K562 (cell line): ENCODE results near the gene HMGA1. TPM values are rescaled to one million over a fixed set of nuclear protein-coding genes. Genes with fewer than 3 reads are reported as not detected.

Experiments used
- BRCA1 ChIP-seq, 2 experiments: fragments of 450-650 bp in 1 of 2; sonication (generic) in 1 of 2; formaldehyde crosslinking in 1 of 2; IDR thresholded peaks; 2 replicates each; pipeline versions ENCODE4 v1.5.0 to v1.6.1; 2017 to 2020; ENCODE audit warnings: mild to moderate bottlenecking in 1 of 2, missing genetic modification reagents in 1 of 2
- C11orf30 ChIP-seq: fragments of 450-650 bp; IDR thresholded peaks from 2 replicates; pipeline ENCODE4 v1.6.1; 2016; ENCODE audit warnings: low read depth, mild to moderate bottlenecking
- EP300 ChIP-seq: IDR thresholded peaks from 2 replicates; pipeline ENCODE4 v1.6.1; 2012; ENCODE audit warnings: low read length, improper control_type of control experiment
- ESRRB ChIP-seq: fragments of 250-450 bp; sonication (Bioruptor Pico); IDR thresholded peaks from 2 replicates; pipeline ENCODE4 v1.5.0; 2020; ENCODE audit warnings: mild to moderate bottlenecking, moderate library complexity, borderline replicate concordance
- FOXA1 ChIP-seq: fragments of 450-650 bp; IDR thresholded peaks from 2 replicates; pipeline ENCODE4 v1.6.1; 2016; ENCODE audit warnings: mild to moderate bottlenecking, borderline replicate concordance
- FOXM1 ChIP-seq, 2 experiments: fragments of 450-650 bp in 1 of 2; sonication (generic) in 1 of 2; formaldehyde crosslinking in 1 of 2; IDR thresholded peaks; 2 replicates each; pipeline versions ENCODE4 v1.6.1 to v1.9.0; 2017 to 2022; ENCODE audit warnings: low read depth in 2 of 2, mild to moderate bottlenecking in 2 of 2, missing genetic modification reagents in 1 of 2, moderate library complexity in 1 of 2
- HCFC1 ChIP-seq: IDR thresholded peaks from 2 replicates; pipeline ENCODE4 v1.6.1; 2012; ENCODE audit warnings: low read depth, low read length, improper control_type of control experiment
- KDM1A ChIP-seq, 2 experiments: fragments of 450-650 bp; IDR thresholded peaks; 2 replicates each; pipeline ENCODE4 v1.6.1; 2016; ENCODE audit warnings: mild to moderate bottlenecking in 2 of 2
- PCBP2 ChIP-seq: fragments of 200-400 bp; formaldehyde crosslinking; IDR thresholded peaks from 2 replicates; pipeline ENCODE4 v1.6.1; 2018; ENCODE audit warnings: low read length, low read depth, mild to moderate bottlenecking, moderate library complexity; ENCODE audit not compliant: poor library complexity, severe bottlenecking
- RBM25 ChIP-seq: fragments of 200-400 bp; formaldehyde crosslinking; IDR thresholded peaks from 2 replicates; pipeline ENCODE4 v1.6.1; 2018; ENCODE audit warnings: low read length, low read depth, moderate library complexity; ENCODE audit not compliant: severe bottlenecking
- RBM39 ChIP-seq: fragments of 200-400 bp; formaldehyde crosslinking; optimal IDR thresholded peaks from 2 replicates; pipeline ENCODE3; 2018; ENCODE audit warnings: low read depth, low read length
- SMC3 ChIP-seq: conservative IDR thresholded peaks from 2 replicates; pipeline ENCODE4 v1.6.1; 2011; ENCODE audit warnings: low read depth, low read length, improper control_type of control experiment; ENCODE audit not compliant: insufficient read depth
- SP1 ChIP-seq: sonication (generic); formaldehyde crosslinking; IDR thresholded peaks from 2 replicates; pipeline ENCODE4 v1.8.1; 2022; ENCODE audit warnings: mild to moderate bottlenecking, missing genetic modification reagents
- TAF9B ChIP-seq: fragments of 450-650 bp; IDR thresholded peaks from 2 replicates; pipeline ENCODE4 v1.6.1; 2018; ENCODE audit warnings: mild to moderate bottlenecking; ENCODE audit not compliant: partially characterized antibody
- TARDBP ChIP-seq: fragments of 450-650 bp; IDR thresholded peaks from 2 replicates; pipeline ENCODE4 v1.6.1; 2016
- TCFL5 ChIP-seq: fragments of 250-450 bp; sonication (Bioruptor Pico); conservative IDR thresholded peaks from 2 replicates; pipeline ENCODE4 v1.6.1; 2021; ENCODE audit warnings: mild to moderate bottlenecking, moderate library complexity, matching md5 sums
- WHSC1 ChIP-seq: IDR thresholded peaks from one replicate; pipeline ENCODE4 v1.6.1; 2012; ENCODE audit warnings: low read length, control low read depth, inconsistent platforms
- ZEB2 ChIP-seq: fragments of 450-650 bp; IDR thresholded peaks from 2 replicates; pipeline ENCODE4 v1.6.1; 2016
- ZKSCAN1 ChIP-seq: fragments of 150-350 bp; IDR thresholded peaks from 2 replicates; pipeline ENCODE4 v1.6.1; 2016; ENCODE audit warnings: low read depth, low read length
- ZMIZ1 ChIP-seq, 2 experiments: fragments of 150-350 bp in 1 of 2; IDR thresholded peaks; 2 replicates each; pipeline ENCODE4 v1.6.1; 2012 to 2016; ENCODE audit warnings: low read depth in 2 of 2, low read length in 2 of 2, mild to moderate bottlenecking in 1 of 2, moderate library complexity in 1 of 2
- ZNF384 ChIP-seq: IDR thresholded peaks from 2 replicates; pipeline ENCODE4 v1.6.1; 2012; ENCODE audit warnings: low read depth, low read length, improper control_type of control experiment
- ZNF695 ChIP-seq: fragments of 450-650 bp; formaldehyde crosslinking; IDR thresholded peaks from 2 replicates; pipeline ENCODE4 v1.4.0; 2020; ENCODE audit warnings: mild to moderate bottlenecking, moderate library complexity
- polyA plus RNA-seq, 8 experiments: library from polyadenylated mRNA; depleted of rRNA in 4 of 8; stranded (reverse) in 5 of 8; unstranded in 3 of 8; fragments of >200 nt; fragmentation: Nextera tagmentation in 2 of 8; fragmentation: Illumina TruSeq in 1 of 8; extraction: Ambion mirVana in 2 of 8; extraction: Trizol in 1 of 8; gene quantifications; 2 replicates each; pipeline versions ENCODE4 v1.2.1 to v1.2.3, GENCODE V29; 2011 to 2014; ENCODE audit warnings: inconsistent platforms in 1 of 8, missing spikeins in 1 of 8
- total RNA-seq, 7 experiments: library from RNA; depleted of rRNA in 6 of 7; stranded (reverse); fragments of >200 nt in 6 of 7; fragmentation: Illumina TruSeq in 2 of 7; extraction: Trizol in 2 of 7; gene quantifications; 2 replicates each; pipeline versions ENCODE4 v1.2.1 to v1.2.3, GENCODE V29; 2011 to 2021; ENCODE audit warnings: low replicate concordance in 1 of 7
- TF ChIP-seq, protein P1 (sequence below): fragments of 250-450 bp; sonication (Bioruptor Pico); IDR thresholded peaks from 2 replicates; pipeline ENCODE4 v1.4.0; 2020; ENCODE audit warnings: mild to moderate bottlenecking, moderate library complexity, borderline replicate concordance

Gene HMGA1
- total and polyA plus RNA-seq, 9 of the 15 experiments (the other 6 are each of a cell fraction or from before 2014, with no cell fraction given) = 27.8 to 1,947 (median 594) TPM

DNA sequence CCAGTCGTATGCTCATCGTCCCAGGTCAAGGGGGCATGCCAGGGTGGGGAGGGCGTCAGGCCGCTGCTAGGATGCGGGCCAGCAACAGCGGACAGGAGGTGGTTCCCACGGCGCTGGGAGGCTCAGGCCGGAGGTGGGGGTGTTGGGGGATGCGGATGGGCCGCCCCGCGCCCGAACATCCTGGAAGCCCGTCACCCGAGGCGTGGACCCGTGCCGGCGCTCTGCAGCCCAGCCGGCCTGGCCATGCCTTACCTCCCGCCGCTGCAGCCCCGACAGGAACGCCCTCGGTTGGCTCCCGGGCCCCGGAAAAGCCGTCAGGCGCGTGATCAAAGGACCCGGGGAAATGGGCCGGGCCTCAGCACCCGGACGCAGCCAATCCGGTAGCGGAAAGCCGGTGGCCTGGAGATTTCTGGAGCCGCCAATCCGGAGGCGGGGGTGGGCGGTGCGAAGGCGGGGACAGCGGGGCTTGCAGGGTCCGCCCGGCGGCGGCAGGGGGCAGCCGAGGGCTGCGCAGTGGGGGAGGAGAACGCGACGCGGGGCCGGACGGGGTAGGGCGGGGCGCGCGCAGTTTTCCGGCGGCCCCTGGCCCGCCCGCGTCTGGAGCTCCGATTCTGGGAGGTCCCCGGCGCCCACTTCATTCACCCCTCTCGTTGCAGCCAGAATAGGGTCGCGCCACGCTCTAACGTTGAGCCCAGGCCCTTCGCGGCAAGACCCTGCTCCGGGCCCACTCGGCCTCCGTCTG lies 12.2 kb downstream of the HMGA1 start, which contains the start of gene SMIM29 (continued):
- TF ChIP-seq, protein P1, sequence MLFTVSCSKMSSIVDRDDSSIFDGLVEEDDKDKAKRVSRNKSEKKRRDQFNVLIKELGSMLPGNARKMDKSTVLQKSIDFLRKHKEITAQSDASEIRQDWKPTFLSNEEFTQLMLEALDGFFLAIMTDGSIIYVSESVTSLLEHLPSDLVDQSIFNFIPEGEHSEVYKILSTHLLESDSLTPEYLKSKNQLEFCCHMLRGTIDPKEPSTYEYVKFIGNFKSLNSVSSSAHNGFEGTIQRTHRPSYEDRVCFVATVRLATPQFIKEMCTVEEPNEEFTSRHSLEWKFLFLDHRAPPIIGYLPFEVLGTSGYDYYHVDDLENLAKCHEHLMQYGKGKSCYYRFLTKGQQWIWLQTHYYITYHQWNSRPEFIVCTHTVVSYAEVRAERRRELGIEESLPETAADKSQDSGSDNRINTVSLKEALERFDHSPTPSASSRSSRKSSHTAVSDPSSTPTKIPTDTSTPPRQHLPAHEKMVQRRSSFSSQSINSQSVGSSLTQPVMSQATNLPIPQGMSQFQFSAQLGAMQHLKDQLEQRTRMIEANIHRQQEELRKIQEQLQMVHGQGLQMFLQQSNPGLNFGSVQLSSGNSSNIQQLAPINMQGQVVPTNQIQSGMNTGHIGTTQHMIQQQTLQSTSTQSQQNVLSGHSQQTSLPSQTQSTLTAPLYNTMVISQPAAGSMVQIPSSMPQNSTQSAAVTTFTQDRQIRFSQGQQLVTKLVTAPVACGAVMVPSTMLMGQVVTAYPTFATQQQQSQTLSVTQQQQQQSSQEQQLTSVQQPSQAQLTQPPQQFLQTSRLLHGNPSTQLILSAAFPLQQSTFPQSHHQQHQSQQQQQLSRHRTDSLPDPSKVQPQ (CRISPR knock-in tag) = no peak
- TF ChIP-seq SP1 (CRISPR knock-in tag) (peak; percentile 92), EP300 (peak; percentile 54; the same call in 1 of the 2 replicates), HCFC1 (0 out of 2 replicates have a peak, but pooled peaks have one; percentile 17), KDM1A (IDR thresholded peaks at IDR 0.05) (no peak), ZKSCAN1 (no peak), ZNF384 (no peak), SMC3 (peak; percentile 93), FOXM1 (IDR thresholded peaks at IDR 0.05; ENCODE audit: low read depth) (no peak), FOXM1 (CRISPR knock-in tag; IDR thresholded peaks at IDR 0.05; ENCODE audit: low read depth) (no peak), ZEB2 (no peak), FOXA1 (no peak), TCFL5 (CRISPR knock-in tag) (no peak), ESRRB (CRISPR knock-in tag) (no peak), TAF9B (no peak), ZNF695 (CRISPR knock-in tag) (no peak), WHSC1 (no peak), ZMIZ1 (IDR thresholded peaks at IDR 0.05; ENCODE audit: low read depth in 2 of 2, low read length in 2 of 2) (no peak), TARDBP (no peak), RBM25 (no peak), PCBP2 (no peak), C11orf30 (no peak), BRCA1 (IDR thresholded peaks at IDR 0.05) (no peak), BRCA1 (CRISPR knock-in tag; IDR thresholded peaks at IDR 0.05) (no peak), RBM39 (no peak)
